Hindlimb muscle (tissue), 1 donor: ENCODE data around the gene MTERF4. TPM values are rescaled to one million over a fixed set of nuclear protein-coding genes. Genes with fewer than 3 reads are reported as not detected.

Experiments
- DNase-seq: peaks from one replicate; pipeline ENCODE4 v3.0.0-alpha.2; 2013
- polyA plus RNA-seq: library from polyadenylated mRNA; unstranded; fragments of 120-200 nt; gene quantifications from one replicate; pipeline ENCODE4 v1.2.1, GENCODE V29; 2013; ENCODE audit not compliant: insufficient read length

The MTERF4 gene
- polyA plus RNA-seq, 1 donor: 38.9 TPM

DNA sequence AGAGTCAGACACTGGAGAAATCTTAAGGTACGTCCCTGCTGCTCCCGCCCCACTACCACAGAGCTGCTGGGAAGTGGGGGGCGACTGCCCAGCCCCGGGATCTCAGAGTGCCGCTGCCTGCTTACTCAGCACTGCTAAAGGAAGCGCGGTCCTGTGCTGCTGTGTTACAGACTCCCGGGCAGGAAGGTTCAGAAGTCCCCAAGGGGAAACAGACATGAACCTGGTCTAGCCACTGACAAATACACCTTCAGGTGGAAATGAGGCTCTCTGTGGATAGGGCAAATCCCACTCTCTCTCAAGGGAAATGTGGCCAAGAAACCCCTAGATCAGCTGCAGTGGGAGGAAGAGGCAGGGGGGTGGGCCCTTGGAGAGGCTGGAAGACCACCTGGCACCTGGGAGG is 13.7 kb downstream of the MTERF4 start:
- no peak for DNase-seq

DNA sequence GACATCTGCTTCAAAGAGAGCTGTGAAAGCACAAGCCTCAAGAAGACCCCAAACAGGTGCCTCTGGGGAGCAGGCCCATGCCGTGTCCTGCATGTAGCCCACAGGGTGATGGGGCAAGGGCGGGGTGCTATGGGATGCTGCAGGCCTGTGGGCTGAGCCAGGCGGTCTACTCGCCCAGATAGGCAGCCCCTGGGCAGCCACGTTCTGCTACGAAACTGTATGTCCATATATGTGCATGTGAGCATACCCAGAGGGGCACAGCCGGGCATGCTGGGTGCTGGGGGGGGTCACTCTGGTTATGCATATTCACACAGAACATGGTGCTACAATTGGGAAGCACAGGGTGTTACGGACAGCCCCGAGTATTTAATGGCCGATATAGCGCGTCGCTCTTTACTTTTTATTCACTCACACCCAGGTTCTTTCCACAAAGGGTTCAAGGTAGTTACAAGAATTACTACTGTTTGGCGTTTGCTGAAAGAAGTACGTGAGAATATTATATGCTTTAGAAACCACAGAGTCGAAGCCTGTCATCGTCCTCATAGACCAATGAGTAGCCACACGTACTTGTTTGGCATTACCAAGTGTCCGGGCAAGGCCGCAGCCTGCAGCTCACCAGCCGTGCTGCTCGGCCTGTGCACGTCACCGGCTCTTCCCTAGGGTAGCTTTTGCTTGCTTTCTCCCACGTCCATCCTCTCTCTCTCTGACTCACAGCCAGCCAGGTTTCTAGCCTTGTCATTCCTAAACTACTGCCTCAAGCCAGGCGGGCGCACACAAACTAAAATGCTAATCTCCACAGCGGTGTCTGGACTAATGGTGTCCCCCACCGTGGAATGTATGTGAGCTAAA is 14.4 kb downstream of the MTERF4 start:
- no peak for DNase-seq

DNA sequence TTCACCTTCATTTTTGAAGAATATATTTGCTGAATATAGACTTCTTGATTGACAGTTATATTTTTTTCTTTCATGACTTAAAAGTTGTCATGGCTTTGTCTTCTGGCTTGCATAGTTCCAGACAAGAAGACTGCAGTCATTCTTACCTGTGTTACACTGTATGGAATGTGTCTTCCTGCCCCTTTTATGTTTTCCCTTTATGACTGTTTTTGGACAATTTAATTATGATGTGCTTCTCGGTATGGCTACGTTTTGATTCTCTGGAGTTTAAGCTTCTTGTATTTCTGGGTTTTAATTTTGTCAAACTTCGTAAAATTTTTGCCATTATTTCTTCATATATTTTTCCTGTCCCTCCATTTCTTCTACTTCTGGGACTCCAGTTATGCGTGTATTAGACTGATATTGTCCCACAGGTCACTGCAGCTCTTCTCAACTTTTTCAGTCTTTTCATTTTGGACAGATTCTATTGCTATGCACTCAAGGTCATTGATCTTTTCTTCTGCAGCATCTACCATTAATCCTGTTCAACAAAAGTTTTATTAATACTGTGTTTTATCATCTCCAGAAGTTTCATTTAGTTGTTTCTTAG is 17.1 kb downstream of the MTERF4 start:
- DNase-seq: no peak

DNA sequence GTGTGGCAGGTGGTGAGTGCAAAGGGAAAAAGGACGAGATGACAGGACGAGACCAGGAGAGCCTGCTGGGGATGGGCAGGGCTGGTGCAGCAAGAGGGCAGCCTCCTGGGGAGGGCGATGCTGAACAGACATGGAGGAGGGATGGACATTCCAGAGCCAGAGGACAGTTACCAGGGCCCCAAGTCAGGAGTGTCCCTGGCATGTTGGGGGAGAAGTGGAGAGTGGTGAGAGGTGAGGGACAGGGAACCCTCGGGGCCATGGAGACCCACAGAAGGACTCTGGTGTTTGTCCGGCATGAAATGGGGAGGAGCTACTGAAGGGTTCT is 19.0 kb downstream of the MTERF4 start:
- no peak for DNase-seq

DNA sequence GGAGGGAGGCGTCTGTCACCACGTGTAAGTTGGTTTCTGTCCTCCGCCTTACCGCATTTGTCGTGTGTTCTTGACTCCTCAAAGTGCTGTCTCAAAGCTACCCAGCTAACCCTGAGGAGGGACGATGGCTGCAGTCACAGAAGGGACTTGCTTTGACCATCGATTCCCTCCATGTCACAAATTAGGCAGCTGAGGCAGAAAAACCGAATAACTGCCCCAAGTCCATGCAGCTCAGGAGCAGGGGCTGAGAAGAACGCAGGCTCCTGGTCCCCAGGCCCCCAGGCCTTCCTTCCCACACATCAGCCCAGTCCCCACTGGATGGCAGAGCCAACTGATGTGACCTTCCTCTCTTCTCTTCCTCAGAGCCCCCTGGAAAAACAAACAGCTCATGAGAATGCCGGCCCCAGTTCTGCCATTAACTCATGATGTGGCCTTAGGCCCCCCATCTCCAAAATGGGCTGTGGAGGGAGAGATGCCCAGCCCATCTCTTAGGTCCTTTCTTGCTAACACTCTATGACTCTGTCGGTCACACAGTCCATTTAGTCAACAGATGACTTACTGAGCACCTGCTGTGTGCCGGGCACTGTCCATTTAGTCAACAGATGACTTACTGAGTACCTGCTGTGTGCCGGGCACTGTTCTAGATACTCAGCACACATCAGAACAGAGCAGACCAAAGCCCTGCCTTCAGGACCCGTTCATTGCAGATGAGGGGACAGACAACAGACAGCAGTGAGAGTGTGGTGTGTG is 19.6 kb downstream of the MTERF4 start:
- DNase-seq: no peak

DNA sequence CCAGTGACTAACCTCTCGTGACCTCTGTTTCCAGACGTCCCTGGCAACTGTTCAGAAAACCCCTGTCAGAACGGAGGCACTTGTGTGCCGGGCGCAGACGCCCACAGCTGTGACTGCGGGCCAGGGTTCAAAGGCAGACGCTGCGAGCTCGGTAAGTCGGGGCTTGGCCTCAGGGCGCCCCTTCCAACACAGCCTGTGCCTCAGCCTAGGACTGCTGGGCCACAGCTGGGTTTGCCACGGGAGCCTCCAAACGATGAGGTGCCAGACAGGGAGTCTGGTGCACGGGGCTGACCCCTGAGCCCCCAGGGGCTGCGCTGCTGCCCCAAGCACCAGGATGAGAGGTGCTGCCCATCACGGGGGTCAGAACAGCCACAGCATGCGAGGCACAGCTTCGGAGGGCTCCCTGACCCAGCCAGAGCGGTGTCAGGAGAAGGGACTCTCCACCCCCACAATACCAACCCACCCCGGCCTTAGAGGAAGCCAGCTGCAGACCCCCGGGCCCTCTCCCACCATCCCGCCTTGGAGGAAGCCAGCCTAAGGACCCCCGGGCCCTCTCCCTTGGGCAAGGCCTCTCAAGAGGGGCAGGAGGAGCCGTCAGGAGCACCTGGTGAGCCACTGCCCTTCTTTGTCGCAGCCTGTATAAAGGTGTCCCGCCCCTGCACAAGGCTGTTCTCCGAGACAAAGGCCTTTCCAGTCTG is 20.3 kb downstream of the MTERF4 start:
- no peak for DNase-seq

DNA sequence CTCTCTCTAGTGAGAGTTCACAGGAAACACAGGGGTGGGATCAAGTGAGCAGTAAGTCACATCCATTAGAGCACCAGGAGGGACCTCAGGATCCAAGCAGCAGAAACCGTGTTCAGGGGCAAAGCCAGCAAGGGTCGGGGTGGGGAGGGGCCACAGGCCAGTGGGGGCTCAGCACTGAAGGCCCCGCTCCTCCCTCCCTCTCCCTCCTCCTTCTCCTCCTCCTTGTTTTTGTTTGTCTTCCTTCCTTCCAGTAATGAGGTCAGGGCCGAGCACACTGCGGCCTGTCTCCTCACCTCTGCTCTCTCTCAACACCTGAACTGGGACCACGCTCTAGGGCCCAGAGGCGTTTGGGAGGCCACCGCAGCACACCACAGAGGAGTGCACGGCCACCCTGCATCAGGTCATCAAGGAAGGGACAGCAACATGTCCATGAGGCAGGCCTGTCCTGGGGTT is 20.9 kb downstream of the MTERF4 start:
- DNase-seq: no peak

DNA sequence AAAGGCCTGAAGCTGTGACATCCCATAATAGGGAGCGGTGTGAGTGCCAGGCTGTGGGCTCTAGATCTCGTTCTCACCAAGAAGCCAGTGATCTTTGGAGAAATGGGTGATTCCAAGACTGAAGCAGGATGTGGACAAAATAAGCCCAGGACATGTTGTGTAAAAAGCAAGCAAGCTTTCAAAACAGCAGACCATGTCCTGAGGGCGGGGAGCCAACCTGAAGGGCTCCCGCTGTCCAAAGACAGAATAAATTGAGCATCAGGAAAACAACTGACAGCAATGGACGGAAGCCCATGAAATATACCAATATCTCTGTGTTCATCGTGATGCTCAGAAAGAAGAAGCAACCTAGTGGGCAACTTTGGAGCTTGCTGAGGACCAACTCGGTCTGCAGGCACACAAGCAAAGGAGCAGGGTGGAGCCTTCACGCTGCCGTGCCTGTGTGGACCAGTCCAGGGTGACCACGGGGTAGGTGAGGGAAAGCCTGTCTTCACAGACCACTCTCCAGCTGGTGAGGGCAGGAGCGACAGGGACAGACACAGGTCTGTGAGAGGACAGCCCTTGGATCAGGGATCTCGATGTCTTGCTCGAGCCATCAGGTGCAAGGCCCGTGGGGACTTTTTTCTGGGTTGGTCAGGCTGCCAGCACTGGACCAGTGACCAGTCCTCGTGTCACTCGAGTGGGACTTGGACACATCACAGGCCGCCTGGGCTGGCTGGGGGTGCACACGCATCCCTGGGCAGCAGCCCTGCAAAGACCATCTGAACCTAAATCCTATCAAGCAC is 21.5 kb downstream of the MTERF4 start:
- no peak for DNase-seq

DNA sequence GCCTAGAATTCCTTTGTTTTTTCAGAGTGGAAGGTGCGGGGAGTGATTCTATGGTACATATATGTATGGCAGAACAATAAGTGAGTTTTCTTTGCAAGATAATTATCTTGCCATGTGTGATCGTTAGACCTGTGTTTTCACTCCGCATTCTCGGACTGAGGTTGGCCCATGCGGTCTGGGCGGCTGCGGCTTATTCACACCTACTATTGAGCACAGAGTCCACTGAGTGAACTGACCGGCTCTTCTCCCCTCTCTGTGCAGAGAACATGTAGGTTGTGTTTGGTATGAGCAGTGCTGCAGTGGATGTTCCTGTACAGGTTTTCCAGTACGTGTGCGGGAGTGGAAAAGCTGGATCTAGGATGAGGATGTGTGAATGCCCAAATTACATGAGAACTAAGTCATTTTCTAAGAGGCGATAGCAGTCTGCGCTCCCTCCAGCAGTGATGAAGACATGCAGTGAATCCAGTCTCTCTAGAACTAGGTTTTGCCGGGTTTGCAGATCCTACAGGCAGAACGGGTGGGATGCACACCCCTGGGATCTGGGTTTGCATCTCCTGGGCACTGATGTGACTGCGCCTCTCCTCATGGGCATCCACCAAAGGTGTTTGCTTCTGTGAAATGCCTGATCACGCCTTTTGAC is 27.1 kb downstream of the MTERF4 start:
- no peak for DNase-seq

DNA sequence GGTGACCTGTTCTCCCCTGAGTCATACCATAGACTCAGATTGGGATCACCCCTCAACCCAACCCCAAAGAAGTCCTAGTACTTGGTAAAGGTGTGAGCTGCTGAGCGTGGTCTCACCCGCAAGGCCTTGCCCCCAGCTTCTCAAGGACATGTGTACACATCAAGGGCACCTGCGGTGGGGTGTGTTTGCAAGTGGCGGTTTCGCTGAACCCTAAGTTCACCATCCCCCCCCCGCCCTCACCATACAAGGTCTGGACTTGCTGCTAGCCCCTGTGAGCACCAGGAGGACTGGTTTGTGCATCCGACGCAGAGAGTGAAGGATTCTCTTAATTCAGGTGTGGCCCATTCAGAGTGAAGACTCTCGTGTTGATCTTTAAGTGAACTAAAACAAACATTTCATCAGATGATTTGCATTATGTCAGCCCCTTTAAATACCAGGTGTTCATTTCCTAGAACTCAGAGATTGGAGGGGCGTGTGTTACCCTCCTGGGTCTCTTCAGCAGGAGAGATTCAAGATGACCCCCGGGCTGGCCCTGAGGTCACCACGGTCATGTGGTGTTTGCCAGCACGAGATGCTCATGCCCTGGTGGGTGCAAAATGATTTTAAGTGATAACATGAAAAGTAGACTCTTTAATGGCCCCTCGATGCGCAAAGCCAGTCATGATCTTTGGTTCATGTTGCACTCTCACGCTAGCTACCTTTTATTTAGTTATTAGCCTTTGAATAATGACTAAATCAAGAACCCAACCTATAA is 27.8 kb downstream of the MTERF4 start:
- no peak for DNase-seq

DNA sequence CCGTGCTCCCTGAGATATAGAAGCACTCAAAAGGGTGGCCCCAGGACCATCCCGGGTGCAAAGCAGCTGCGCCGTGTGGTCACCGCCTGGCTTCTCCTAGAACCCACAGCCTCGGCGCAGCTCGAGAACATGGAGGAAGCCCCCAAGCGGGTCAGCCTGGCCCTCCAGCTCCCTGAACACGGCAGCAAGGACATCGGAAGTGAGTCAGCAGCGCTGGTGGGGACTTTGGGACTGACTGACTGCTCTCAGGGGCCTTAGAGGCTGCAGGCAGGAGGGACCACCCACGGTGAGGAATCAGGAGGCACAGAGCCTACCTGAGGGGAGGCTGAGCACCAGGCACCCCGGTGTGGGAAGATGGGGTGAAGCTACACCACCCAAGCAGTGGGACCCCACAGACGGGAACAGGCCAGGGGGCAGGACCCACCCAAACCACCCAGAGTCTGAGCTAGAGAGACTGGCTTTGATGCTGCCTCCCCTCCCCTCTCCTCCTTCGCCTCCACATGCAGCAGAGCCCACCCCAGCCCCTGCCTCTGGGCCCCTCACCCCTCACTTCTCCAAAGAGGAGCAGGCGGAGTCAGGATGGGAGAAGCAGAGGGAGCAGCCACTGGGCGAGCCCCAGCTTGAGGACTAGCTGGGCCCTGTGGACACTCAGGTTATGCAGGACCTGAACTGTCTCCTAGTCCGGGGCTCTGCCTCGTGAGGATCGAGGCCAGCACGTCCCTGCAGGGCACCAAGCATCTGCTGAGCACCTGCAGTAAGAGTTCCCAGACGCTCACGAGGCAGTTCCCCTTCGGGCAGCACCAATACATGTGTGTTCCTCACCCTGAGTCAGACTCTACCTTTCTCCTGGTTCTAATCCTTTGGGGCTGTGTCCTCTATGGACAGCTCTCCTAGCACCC is 28.7 kb downstream of the MTERF4 start:
- no peak for DNase-seq

DNA sequence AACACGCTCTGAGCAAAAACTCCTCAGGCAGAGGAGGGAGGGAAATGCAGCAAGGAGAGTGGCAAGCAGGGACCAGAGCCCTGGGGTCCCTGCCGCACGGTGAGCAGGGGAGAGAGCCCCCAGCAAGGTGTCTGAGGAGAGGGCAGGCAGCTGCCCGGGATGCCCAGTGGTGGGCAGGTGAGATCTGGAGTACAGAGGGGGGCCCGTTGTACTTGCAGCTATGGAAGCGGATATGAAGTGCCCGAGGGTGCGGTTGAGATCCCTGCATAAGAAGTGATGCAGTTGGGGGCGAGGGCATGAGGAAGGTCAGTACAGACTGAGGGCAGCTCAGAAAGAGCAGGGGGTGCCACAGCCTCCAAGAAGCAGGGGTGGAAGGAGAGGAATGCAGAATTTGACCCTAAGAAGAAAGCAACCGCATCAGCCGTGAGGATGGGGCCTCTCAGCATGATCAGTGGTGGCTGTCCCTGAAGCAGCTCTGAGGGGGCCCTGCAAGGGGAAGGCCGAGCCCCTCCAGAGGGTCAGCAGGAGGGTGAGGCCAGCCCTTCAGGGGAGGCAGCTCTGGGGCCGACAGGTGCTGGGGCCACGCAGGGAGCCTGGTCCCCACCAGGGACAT is 29.4 kb downstream of the MTERF4 start:
- no peak for DNase-seq

DNA sequence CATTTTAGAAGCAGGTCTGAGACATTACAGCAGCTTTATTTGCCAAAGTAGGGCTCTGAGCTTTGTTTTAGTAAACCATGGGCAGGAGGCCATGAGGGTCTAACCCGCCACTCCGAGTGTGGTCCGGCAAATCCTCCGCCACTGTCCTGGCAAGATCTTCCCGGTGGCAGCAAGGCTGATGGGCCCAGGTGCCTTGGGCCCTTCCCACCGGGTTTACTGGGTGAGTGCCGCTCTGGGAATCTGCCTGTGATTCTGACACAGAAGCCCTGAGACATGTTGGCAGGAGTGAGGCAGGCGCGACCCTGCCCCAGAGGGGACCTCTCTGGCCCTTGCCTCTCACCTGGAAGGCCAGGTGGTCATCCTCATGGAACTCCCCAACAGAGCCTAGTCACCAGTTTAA is 29.9 kb downstream of the MTERF4 start:
- DNase-seq: no peak

DNA sequence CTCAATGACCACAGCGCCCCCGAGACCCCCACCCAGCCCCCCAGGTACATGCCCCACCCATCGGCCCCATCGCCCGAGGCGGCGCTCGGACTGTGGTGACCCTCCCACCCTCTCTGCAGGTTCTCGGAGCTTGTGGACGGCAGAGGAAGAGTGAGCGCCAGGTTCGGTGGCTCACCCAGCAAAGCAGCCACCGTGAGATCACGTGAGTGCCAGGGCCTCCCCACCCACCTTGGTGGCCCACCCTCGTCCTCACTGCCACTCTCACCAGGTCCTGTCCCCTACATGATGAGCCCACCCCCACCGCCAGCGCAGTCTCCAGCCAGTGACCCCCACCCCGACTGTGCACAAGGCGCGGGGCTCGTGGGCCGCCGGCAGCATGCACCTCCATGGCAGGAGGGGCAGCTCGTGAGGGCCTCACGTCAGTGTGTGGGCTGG is 30.4 kb downstream of the MTERF4 start:
- no peak for DNase-seq

DNA sequence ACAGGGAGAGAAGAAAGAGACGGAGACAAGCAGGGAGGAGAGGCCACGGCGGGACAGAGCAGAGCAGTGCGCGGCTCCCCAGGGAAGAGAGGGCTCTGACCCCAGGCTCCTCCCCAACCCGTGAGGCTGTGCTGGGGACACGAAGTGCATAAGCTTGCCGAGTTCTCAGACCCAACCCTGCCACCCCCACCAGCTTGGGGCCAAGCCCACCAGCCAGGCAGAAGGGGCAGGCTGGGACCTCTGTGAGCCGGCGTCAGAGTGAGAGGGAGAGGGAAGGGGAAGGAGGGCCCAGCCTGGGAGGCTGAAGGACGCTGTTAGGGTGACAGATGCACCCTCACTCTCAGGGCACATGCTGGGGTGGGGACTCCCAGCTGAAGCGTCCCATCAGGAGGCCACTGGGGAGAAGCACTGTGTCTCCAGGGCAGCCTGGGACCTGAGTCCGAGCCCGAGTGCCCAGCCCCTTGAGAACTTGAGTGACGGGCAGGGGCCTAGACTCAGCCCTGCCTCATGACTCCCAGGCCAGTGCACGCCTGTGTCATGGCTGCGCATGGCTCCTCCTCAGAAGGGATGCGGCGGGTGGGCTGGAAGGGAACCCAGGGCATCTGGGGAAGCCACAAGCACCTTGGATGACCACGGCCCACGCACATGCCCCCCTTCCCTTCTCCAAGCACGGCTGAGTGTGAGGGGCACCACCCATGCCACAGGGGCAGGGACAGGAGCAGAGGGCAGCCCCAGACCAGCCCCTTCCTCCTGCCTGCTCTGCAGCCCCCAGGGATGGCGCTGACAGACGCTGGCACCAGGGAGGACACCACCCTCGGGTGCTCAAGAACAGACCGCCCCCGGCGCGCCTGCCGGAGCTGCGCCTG is 31.0 kb downstream of the MTERF4 start:
- DNase-seq: no peak

DNA sequence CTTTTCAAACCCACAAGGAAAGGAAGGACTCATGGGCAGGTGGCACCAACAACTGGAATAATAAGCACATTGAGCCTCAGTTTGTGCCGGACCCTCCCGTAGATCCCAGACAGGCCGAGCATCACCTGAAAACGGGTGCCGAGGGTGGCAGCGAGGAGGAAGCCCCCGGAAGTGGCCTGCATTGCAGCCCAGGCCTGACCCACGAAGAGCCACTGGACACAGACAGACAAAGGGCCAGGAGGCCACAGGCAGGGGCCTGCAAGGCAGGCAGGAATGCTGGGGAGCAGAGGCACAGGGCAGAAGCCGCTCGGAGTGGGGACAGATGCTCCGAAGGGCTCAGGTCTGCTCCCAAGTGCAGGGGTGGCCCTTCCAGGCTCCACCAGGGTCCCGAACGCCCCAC is 31.7 kb downstream of the MTERF4 start:
- no peak for DNase-seq

DNA sequence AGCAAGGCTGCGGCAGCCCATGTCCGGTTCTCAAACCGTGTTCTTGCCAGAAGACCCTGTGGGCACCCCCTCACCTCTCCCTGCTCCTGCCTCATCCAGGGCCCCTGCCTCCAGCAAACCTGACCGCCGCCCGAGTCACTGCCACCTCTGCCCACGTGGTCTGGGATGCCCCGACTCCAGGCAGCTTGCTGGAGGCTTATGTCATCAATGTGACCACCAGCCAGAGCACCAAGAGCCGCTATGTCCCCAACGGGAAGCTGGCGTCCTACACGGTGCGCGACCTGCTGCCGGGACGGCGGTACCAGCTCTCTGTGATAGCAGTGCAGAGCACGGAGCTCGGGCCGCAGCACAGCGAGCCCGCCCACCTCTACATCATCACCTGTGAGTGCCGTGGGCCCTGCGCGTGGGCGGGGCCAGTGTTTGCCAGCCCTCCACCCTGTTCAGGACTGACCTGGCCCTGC is 32.2 kb downstream of the MTERF4 start:
- DNase-seq: no peak
